IPS-15b (cell line): Measurements from ENCODE around the gene FAF1.

Experiments
- H3K27me3 ChIP-seq: one replicate; pipeline ENCODE4 v1.6.1; 2013; ENCODE audit warnings: low read length; ENCODE audit not compliant: control insufficient read depth, insufficient read depth
- H3K36me3 ChIP-seq: one replicate; pipeline ENCODE4 v1.6.1; 2013; ENCODE audit warnings: low read length; ENCODE audit not compliant: control insufficient read depth, insufficient read depth
- H3K4me1 ChIP-seq: one replicate; pipeline ENCODE4 v1.6.1; 2013; ENCODE audit warnings: mild to moderate bottlenecking, low read length; ENCODE audit not compliant: control insufficient read depth, insufficient read depth
- H3K4me3 ChIP-seq: one replicate; pipeline ENCODE4 v1.5.1; 2013; ENCODE audit warnings: low read depth, low read length
- H3K9ac ChIP-seq: one replicate; pipeline ENCODE4 v1.6.1; 2013; ENCODE audit warnings: low read depth, mild to moderate bottlenecking, low read length
- H3K9me3 ChIP-seq: one replicate; pipeline ENCODE4 v1.6.1; 2013; ENCODE audit warnings: mild to moderate bottlenecking, low read length; ENCODE audit not compliant: control insufficient read depth, insufficient read depth

Gene FAF1

DNA sequence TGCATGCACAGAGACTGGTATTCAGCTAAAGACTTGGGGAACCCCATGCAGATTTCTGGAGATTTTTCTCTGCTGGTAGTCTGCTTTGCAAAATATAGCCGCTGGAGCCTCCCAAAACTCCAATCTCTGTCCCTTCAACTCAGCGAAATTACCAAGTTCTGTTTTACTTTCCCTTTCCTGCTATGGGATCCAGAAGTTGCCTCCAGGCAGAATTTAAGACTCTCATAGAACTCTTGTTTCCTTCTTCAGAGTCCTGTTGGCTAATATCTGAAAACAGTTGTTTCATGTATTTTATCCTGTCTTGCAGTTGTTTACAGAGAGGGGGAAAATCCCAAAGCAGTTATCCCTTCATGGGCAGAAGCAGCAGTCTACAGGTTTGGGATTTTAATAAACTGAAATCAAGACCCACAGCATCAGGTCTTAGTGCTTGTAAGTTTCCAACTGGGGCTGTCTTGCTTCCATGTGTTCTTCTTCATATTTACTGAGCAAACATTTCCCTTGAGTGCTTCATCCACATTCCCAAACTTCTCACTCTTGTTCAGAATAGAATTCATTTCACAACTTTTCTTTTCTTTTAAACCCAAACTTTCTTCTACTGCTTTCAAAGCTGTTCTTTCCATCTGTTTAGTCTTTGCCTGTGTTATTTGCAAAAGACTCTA, 315.5 kb downstream of the FAF1 start:
- Histone ChIP-seq H3K9ac (no peak overlapping the region), H3K4me1 (no peaks in the 10 kb centered on the region), H3K27me3 (no peaks in the 10 kb centered on the region), H3K36me3 (no peaks in the 10 kb centered on the region), H3K4me3 (no peak overlapping the region), H3K9me3 (no peaks in the 10 kb centered on the region)

DNA sequence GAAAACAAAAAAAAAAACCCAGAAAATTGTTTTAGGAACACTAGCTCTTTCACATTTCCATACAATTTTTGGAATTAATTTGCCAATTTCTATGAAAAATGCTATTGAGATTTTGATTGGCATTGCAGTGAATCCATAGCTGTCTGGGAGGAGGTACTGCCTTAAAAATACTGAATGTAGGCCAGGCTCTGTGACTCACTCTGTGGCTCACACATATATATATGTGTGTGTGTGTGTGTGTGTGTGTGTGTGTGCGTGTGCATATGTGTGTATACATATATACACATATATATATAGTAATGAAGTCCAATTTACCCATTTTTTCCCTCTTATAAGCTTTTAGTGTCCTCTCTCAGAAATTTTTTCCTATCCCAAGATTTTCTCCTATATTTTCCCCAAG, 322.6 kb downstream of the FAF1 start:
- no peaks in the 10 kb centered on the region for H3K27me3 ChIP-seq

DNA sequence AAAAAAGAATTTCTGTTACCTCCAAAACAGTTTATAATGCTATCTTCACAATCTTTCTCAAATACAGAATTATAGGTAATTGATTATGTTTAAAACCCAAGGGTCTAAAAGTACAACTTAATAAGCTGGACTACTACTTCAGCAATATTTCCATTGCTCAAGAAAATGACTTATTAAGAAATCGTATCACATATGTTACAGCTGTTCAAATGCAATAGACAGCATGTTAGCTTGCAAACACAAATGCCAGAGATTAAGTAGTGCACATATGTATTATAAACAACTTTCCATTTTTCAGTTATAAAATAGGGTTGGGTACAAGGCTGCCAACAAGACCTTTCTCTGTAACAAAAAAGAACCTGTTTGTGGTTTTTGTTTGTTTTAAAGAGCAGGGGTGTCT, 325.8 kb downstream of the FAF1 start:
- H3K27me3 ChIP-seq: no peaks in the 10 kb centered on the region
- no peak overlapping the region for H3K4me3 ChIP-seq
- no peaks in the 10 kb centered on the region for H3K36me3 ChIP-seq
- H3K4me1 ChIP-seq: no peaks in the 10 kb centered on the region
- H3K9ac ChIP-seq: no peak overlapping the region
- no peaks in the 10 kb centered on the region for H3K9me3 ChIP-seq

More for the DNA sequence above, 322.6 kb downstream of the FAF1 start:
- Histone ChIP-seq H3K36me3 (no peaks in the 10 kb centered on the region), H3K4me3 (no peak overlapping the region), H3K4me1 (no peaks in the 10 kb centered on the region), H3K9ac (no peak overlapping the region), H3K9me3 (no peaks in the 10 kb centered on the region)

DNA sequence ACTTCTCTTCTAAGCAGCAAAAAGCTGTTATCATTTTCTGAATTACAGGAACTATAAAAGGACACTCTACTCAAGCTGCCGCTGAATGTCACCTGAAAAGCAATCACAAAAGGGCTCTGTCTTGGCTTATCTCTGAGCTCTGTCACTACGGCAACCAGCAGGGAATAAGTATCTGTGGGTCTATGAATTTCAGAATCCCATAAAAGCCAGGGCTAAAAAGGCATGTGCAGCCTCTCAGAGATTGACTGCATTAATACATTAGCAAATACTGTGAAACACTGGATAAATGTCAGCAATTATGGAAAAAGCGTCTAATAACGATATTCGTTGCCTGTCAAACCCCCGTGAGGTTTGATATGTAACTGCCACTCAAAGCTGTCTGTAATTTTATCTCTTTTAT, 326.6 kb downstream of the FAF1 start:
- Histone ChIP-seq H3K9ac (no peak overlapping the region), H3K4me3 (no peak overlapping the region), H3K36me3 (no peaks in the 10 kb centered on the region), H3K9me3 (no peaks in the 10 kb centered on the region), H3K27me3 (no peaks in the 10 kb centered on the region), H3K4me1 (no peaks in the 10 kb centered on the region)

DNA sequence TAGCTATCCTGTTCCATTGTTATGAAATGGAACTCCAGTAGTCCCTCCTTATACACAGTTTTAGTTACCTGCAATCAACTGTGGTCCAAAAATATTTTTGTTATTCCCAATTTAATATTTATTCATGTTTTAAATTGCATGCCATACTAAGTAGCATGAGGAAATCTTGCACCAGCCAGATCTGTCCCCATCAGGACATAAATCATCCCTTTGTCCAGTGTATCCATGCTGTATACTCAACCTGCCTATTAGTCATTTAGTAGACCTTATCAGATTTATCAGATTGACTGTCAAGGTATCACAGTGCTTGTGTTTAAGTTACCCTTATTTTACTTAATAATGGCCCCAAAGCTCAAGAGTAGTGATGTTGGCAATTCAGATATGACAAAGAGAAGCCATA, 328.9 kb downstream of the FAF1 start:
- Histone ChIP-seq H3K27me3 (no peaks in the 10 kb centered on the region), H3K9ac (no peak overlapping the region), H3K9me3 (no peaks in the 10 kb centered on the region), H3K36me3 (no peaks in the 10 kb centered on the region), H3K4me3 (no peak overlapping the region), H3K4me1 (no peaks in the 10 kb centered on the region)

DNA sequence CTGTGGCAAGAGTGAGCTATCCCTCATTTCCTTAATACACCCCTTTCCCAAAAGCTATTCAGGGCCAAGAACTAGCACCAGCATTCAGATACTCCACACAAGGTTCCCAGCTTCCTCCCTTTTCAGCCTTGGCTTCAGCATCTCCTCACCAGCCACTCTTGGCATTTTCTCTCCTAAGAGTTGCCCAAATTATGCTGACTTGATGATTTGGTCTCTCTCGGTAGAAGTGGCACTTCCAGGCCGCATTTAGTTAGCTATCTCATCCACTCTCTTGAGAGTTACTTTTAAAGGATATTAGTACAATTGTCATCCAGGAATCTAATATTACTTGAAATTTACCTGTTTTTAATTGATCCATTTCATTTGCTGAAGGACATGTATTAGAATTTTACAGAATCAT, 337.8 kb downstream of the FAF1 start:
- Histone ChIP-seq H3K9ac (no peak overlapping the region), H3K27me3 (no peaks in the 10 kb centered on the region), H3K4me1 (peaks cover 3% of the 10 kb centered on the region), H3K4me3 (no peak overlapping the region), H3K9me3 (no peaks in the 10 kb centered on the region), H3K36me3 (no peaks in the 10 kb centered on the region)

DNA sequence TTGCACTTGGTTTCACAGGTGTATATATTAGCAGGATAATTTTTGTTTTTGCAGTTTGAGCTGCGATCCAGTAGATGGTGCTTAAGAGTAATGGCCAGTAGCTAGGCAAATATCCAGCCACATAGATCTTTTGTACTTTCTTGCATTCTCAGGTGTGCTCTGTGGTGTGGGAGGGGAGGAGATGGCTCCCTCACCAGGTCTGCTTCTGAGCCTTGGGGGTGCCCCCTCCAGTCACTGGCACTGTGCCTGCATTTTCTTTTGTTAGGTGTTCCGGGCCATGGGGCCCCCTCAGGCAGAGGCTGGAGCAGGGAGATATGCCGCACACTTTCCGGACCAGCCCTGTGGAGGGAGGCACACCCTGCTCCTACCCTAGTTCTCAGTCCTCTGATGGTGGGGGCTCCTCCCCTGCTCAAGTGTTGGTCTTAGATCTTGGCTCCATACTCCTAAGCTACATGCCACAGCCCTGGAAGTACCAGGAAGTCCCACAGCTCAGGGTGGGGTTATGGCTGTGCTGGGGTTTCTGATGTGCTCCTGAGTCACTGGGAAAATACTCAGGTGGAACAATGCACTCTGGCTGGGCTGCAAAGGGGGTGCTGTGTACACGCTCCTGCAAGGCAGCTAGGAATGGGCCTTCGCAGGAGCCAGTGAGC, 339.3 kb downstream of the FAF1 start:
- H3K9ac ChIP-seq: no peak overlapping the region
- no peaks in the 10 kb centered on the region for H3K27me3 ChIP-seq
- peaks cover 3% of the 10 kb centered on the region for H3K4me1 ChIP-seq

DNA sequence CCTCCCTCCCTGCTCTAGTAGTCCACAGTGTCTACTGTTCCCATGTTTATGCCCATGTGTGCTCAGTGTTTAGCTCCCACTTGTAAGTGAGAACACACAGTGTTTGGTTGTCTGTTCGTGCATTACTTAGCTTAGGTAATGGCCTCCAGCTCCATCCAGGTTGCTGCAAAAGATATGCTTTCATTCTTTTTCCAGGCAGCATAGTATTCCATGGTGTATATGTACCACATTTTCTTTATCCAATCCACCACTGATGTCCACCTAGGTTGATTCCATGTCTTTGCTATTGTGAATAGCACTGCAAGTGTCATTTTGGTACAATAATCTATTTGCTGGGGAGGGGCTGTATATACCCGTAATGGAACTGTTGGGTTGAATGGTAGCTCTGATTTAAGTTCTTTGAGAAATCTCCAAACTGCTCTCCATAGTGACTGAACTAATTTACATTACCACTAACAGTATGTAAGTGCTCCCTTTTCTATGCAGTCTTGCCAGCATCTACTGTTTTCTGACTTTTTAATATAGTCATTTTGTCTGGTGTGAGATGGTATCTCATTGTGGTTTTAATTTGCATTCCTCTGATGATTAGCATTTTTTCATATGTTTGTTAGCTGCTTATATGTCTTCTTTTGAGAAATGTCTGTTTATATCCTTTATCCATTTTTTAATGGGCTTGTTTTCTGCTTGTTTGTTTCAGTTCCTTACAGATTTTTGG, 344.9 kb downstream of the FAF1 start:
- no peak overlapping the region for H3K4me3 ChIP-seq
- H3K9ac ChIP-seq: no peak overlapping the region
- no peaks in the 10 kb centered on the region for H3K36me3 ChIP-seq
- H3K9me3 ChIP-seq: no peaks in the 10 kb centered on the region
- H3K4me1 ChIP-seq: no peaks in the 10 kb centered on the region
- H3K27me3 ChIP-seq: no peaks in the 10 kb centered on the region

More for the DNA sequence above, 339.3 kb downstream of the FAF1 start:
- no peak overlapping the region for H3K4me3 ChIP-seq
- H3K9me3 ChIP-seq: no peaks in the 10 kb centered on the region
- H3K36me3 ChIP-seq: no peaks in the 10 kb centered on the region

DNA sequence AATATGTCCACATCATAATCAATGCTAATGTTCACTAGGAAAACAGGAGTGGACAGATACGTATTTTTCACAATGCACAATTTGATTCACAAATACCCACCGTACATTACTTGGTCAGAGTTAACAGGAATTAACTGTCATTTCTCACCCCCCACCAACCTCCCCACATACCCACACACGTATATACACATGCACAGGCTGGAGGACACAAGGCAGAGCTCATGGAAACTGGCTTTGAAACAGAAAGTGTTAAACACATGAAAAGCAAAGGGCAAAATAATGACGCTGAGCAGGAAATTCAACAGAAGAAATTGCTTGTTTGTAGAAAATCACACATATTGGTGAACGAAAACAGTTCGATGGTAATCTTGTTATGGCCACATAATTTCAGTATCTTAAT, 348.4 kb downstream of the FAF1 start:
- H3K9me3 ChIP-seq: no peaks in the 10 kb centered on the region
- no peaks in the 10 kb centered on the region for H3K27me3 ChIP-seq
- no peak overlapping the region for H3K9ac ChIP-seq
- H3K36me3 ChIP-seq: no peaks in the 10 kb centered on the region
- H3K4me3 ChIP-seq: no peak overlapping the region
- H3K4me1 ChIP-seq: no peaks in the 10 kb centered on the region

DNA sequence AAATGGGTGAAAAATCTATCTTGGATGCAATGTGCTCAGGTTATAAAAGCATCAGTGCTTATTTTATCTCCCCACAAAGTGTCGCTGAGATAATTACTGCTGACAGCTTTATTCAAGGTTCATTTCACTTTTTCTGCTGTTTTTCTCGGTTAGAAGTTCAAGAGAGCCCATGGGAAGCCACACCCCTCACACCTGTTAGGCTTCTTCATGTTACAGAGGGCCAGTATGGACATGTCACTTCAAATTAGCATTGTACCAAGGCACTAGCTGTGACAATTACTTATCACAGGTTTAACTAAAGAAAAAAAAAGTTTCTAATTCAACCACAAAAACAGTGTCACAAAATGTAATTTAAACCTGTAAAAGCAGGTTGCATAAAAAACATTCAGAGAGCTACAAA, 349.5 kb downstream of the FAF1 start:
- Histone ChIP-seq H3K27me3 (no peaks in the 10 kb centered on the region), H3K4me3 (no peak overlapping the region), H3K36me3 (no peaks in the 10 kb centered on the region), H3K9ac (no peak overlapping the region), H3K4me1 (no peaks in the 10 kb centered on the region), H3K9me3 (no peaks in the 10 kb centered on the region)

DNA sequence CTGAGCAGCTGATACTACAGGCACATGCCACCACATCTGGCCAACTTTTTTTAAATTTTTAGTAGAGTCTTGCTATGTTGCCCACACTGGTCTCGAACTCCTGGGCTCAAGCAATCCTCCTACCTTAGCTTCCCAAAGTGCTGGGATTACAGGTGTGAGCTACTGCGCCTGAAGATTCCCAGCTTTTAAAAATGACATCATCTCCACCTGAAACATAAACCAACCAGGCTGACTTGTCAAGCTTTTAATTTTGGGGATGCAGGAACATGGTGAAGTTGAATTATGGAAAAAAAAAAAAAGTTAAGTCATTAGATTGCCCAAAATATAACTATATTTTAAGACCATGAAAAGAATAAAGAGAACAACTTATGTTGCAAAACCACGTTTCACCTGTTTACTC, 350.6 kb downstream of the FAF1 start:
- Histone ChIP-seq H3K27me3 (no peaks in the 10 kb centered on the region), H3K9me3 (no peaks in the 10 kb centered on the region), H3K36me3 (no peaks in the 10 kb centered on the region), H3K4me1 (no peaks in the 10 kb centered on the region), H3K4me3 (no peak overlapping the region), H3K9ac (no peak overlapping the region)
